HCT116 (cell line): ENCODE measurements around the gene TNIP3. TPM values are rescaled to one million over a fixed set of nuclear protein-coding genes. Genes with fewer than 3 reads are reported as not detected.

Experiments
- ATAC-seq: fragments of 200-7000 bp; cut with Tn5 transposase; 2 replicates; pipeline ENCODE4 v1.9.1; 2020; ENCODE audit warnings: mild to moderate bottlenecking, moderate library complexity
- BruUV-seq: library from RNA; stranded (reverse); fragments of 400-500 nt; replicated peaks from 2 replicates; lab custom pipeline; 2021; lab: Mats Ljungman, UMichigan
- CTCF ChIA-PET: fragments of 300-600 bp; sonication (Branson Sonifier 250); formaldehyde crosslinking; loops from one replicate; lab custom pipeline; 2021; ENCODE audit warnings: antibody characterized with exemption; lab: Charles Lee
- POLR2A ChIA-PET: fragments of 300-600, 350-600 bp; sonication (Branson Sonifier 250); formaldehyde crosslinking; loops from one replicate; lab custom pipeline; 2021; ENCODE audit warnings: antibody characterized with exemption; lab: Charles Lee
- RAD21 ChIA-PET, 2 experiments: fragments of 300-600 bp; sonication (Branson Sonifier 250); formaldehyde crosslinking; loops; one replicate each; lab custom pipeline; 2023; ENCODE audit warnings: low total read pairs in 2 of 2; ENCODE audit not compliant: uncharacterized antibody in 2 of 2, unreplicated experiment in 2 of 2, low non-redundant PET in 1 of 2; lab: Charles Lee
- DNase-seq: peaks from one replicate; pipeline ENCODE4 v3.0.0-alpha.2; 2010; ENCODE audit warnings: low read depth, low spot score
- H2AFZ ChIP-seq: fragments of 200-600 bp; shearing (Covaris generic), sonication (generic); 2 replicates; pipeline ENCODE4 v1.6.1; 2017; ENCODE audit warnings: low read depth, mixed run types, mixed read lengths, antibody characterized with exemption, low read length; ENCODE audit not compliant: poor library complexity, severe bottlenecking
- H3K27ac ChIP-seq: 2 replicates; pipeline ENCODE4 v1.5.1; 2012; ENCODE audit warnings: low read depth, low read length
- H3K27me3 ChIP-seq: fragments of 200-600 bp; sonication (generic); 2 replicates; pipeline ENCODE4 v1.6.1; 2016; ENCODE audit warnings: mixed run types, low read length, mixed read lengths; ENCODE audit not compliant: insufficient read depth
- H3K36me3 ChIP-seq, 2 experiments: fragments of 200-500 bp in 1 of 2; fragments of 200-600 bp in 1 of 2; sonication (Bioruptor generic) in 1 of 2; sonication (generic) in 1 of 2; 2 replicates each; pipeline versions ENCODE4 v1.5.1 to v1.6.1; 2014 to 2016; ENCODE audit warnings: low read length in 2 of 2, inconsistent platforms in 1 of 2, mixed read lengths in 1 of 2, mixed run types in 1 of 2; ENCODE audit not compliant: insufficient read depth in 2 of 2, control insufficient read depth in 1 of 2
- H3K4me1 ChIP-seq, 2 experiments: fragments of 200-600 bp in 1 of 2; sonication (generic) in 1 of 2; 2 replicates each; pipeline versions ENCODE4 v1.5.1 to v1.6.1; 2012 to 2017; ENCODE audit warnings: low read length in 2 of 2, inconsistent platforms in 1 of 2, mild to moderate bottlenecking in 1 of 2, mixed read lengths in 1 of 2, mixed run types in 1 of 2, moderate library complexity in 1 of 2; ENCODE audit not compliant: insufficient read depth in 2 of 2, control insufficient read depth in 1 of 2
- H3K4me2 ChIP-seq: fragments of 200-600 bp; sonication (generic); 2 replicates; pipeline ENCODE4 v1.6.1; 2017; ENCODE audit warnings: mixed run types, low read length, mixed read lengths
- H3K4me3 ChIP-seq, 2 experiments: fragments of 200-600 bp in 1 of 2; sonication (generic) in 1 of 2; replicated peaks in 1 of 2; 2 replicates each; pipeline ENCODE4 v1.5.1; 2011 to 2016; ENCODE audit warnings: low read length in 2 of 2, control low read depth in 1 of 2, low read depth in 1 of 2, mild to moderate bottlenecking in 1 of 2, mixed read lengths in 1 of 2, mixed run types in 1 of 2
- H3K79me2 ChIP-seq: fragments of 200-600 bp; sonication (generic); 2 replicates; pipeline ENCODE4 v1.6.1; 2017; ENCODE audit warnings: mild to moderate bottlenecking, mixed run types, low read length, moderate library complexity, mixed read lengths; ENCODE audit not compliant: insufficient read depth
- H3K9ac ChIP-seq: fragments of 200-600 bp; sonication (generic); 2 replicates; pipeline ENCODE4 v1.6.1; 2016; ENCODE audit warnings: low read length, mixed read lengths
- H3K9me2 ChIP-seq: fragments of 200-600 bp; sonication (generic), shearing (Covaris generic); 2 replicates; pipeline ENCODE4 v1.6.1; 2017; ENCODE audit warnings: mixed run types, mild to moderate bottlenecking, moderate library complexity; ENCODE audit not compliant: insufficient read depth
- H3K9me3 ChIP-seq, 2 experiments: fragments of 200-500 bp in 1 of 2; fragments of 200-600 bp in 1 of 2; sonication (Bioruptor generic) in 1 of 2; sonication (generic) in 1 of 2; 2 replicates each; pipeline ENCODE4 v1.6.1; 2014 to 2017; ENCODE audit warnings: low read length in 2 of 2, mixed read lengths in 2 of 2, inconsistent platforms in 1 of 2, low read depth in 1 of 2, mild to moderate bottlenecking in 1 of 2, mixed run types in 1 of 2, moderate library complexity in 1 of 2; ENCODE audit not compliant: control insufficient read depth in 1 of 2, insufficient read depth in 1 of 2
- H4K20me1 ChIP-seq: fragments of 200-600 bp; sonication (generic), shearing (Covaris generic); 2 replicates; pipeline ENCODE4 v1.6.1; 2017; ENCODE audit warnings: mixed run types, mild to moderate bottlenecking, moderate library complexity; ENCODE audit not compliant: insufficient read depth
- EGR1 ChIP-seq: IDR thresholded peaks from 2 replicates; pipeline ENCODE4 v1.6.1; 2012; ENCODE audit warnings: low read depth
- RAD21 ChIP-seq: IDR thresholded peaks from 2 replicates; pipeline ENCODE4 v1.6.1; 2012; ENCODE audit warnings: low read depth, mild to moderate bottlenecking
- REST ChIP-seq: IDR thresholded peaks from 2 replicates; pipeline ENCODE4 v1.6.1; 2012; ENCODE audit warnings: low read depth
- SRF ChIP-seq: IDR thresholded peaks from 2 replicates; pipeline ENCODE4 v1.6.1; 2012; ENCODE audit warnings: low read depth
- TCF7L2 ChIP-seq: IDR thresholded peaks from 2 replicates; pipeline ENCODE4 v1.7.0; 2011; ENCODE audit warnings: borderline replicate concordance, inconsistent platforms; ENCODE audit not compliant: insufficient read depth, insufficient read length; ENCODE audit errors: extremely low read depth
- ZBTB33 ChIP-seq: IDR thresholded peaks from 2 replicates; pipeline ENCODE4 v1.6.1; 2011; ENCODE audit warnings: mild to moderate bottlenecking, low read length, moderate library complexity; ENCODE audit not compliant: insufficient replicate concordance; ENCODE audit errors: extremely low read depth
- ZFX ChIP-seq: fragments of 450-650 bp; IDR thresholded peaks from 2 replicates; pipeline ENCODE4 v1.6.1; 2017
- ZNF274 ChIP-seq: fragments of 200-500 bp; sonication (Bioruptor generic); IDR thresholded peaks from 2 replicates; pipeline ENCODE4 v1.6.1; 2014; ENCODE audit warnings: mild to moderate bottlenecking, low read depth, low read length, inconsistent platforms
- intact Hi-C: fragments of 100-400 bp; cut with micrococcal nuclease; formaldehyde crosslinking; loops from 2 replicates; pipeline ENCODE4 v1.10.0; 2022
- total RNA-seq: library from RNA; stranded (reverse); gene quantifications from one replicate; pipeline ENCODE4 v1.2.1, GENCODE V29; 2021; ENCODE audit not compliant: unreplicated experiment

Gene TNIP3
- total RNA-seq, 1 experiment from 2014 or later: not detected

DNA sequence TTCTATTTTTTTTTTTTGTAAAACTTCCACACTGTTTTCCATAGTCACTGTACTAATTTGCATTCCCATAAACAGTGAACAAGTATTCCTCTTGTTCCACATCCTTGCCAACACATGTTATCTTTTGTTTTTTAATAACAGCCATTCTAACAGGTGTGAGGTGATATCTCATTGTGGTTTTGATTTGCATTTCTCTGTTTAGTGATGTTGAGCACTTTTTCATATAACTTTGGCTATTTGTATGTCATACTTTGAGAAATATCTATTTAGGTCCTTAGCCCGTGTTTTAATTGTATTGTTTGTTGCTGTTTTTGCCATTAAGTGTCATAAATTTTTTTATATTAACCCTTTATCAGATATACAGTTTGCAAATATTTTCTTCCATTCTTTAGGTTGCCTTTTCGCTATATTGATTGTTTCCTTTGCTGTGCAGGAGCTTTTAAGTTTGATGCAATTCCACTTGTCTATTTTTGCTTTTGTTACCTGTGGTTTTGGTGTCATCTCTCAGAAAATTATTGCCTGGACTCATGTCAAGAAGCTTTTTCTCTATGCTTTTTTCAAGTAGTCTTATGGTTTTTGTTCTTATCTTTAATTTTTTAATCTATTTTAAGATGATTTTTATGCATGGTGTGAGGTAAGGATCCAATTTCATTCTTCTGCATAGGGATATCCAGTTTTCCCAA, 63.9 kb downstream of the TNIP3 start:
- H3K27ac ChIP-seq: no peak overlapping the region
- ChIA-PET RAD21 (no interaction called here), CTCF (interaction anchor here (1.3 kb wide), 1 partner anchor 9 kb away, joined by 3 read pairs; no protein-coding TSS in a partner anchor), POLR2A (no interaction called here)
- no peaks in the 10 kb centered on the region for H3K79me2 ChIP-seq
- TF ChIP-seq TCF7L2 (no peak), ZBTB33 (no peak), EGR1 (no peak), ZFX (no peak), SRF (no peak), ZNF274 (no peak), RAD21 (no peak), REST (no peak)
- H3K4me2 ChIP-seq: no peak overlapping the region
- no peak overlapping the region for H2AFZ ChIP-seq
- no peaks in the 10 kb centered on the region for H4K20me1 ChIP-seq
- no peak overlapping the region for H3K9ac ChIP-seq
- no TSS peak for BruUV-seq
- ATAC-seq: no peak
- intact Hi-C loops: no loop called here
- no peak overlapping the region for H3K4me3 ChIP-seq
- H3K27me3 ChIP-seq: no peaks in the 10 kb centered on the region
- DNase-seq: no peak
- H3K36me3 ChIP-seq: no peaks in the 10 kb centered on the region
- H3K4me1 ChIP-seq: no peaks in the 10 kb centered on the region
- no peaks in the 10 kb centered on the region for H3K9me2 ChIP-seq
- H3K9me3 ChIP-seq: no peaks in the 10 kb centered on the region
